Naive B cell (primary cell): ENCODE measurements around the gene TRAPPC6A. TPM values are rescaled to one million over a fixed set of nuclear protein-coding genes. Genes with fewer than 3 reads are reported as not detected.
A peak's percentile ranks its signal among the peaks of the same experiment; 100 is the strongest.

Experiments
- ATAC-seq, 2 donors: fragments of 150-1000 bp; cut with Tn5 transposase; 2 replicates each; pipeline ENCODE4 v1.10.0; 2021; ENCODE audit warnings: low read depth in 2 of 2, mild to moderate bottlenecking in 2 of 2, moderate library complexity in 2 of 2
- DNase-seq: peaks from one replicate; pipeline ENCODE4 v3.0.0; 2022
- H3K27ac Mint-ChIP-seq, 6 donors: one replicate each; pipeline ENCODE4 v1.8.0; 2020 to 2022; ENCODE audit warnings: mild to moderate bottlenecking in 6 of 6, mixed read lengths in 6 of 6, moderate library complexity in 5 of 6, inconsistent platforms in 2 of 6
- H3K27me3 Mint-ChIP-seq, 3 donors: one replicate each; pipeline ENCODE4 v1.8.0; 2021 to 2022; ENCODE audit warnings: mixed read lengths in 3 of 3, mild to moderate bottlenecking in 1 of 3
- H3K36me3 Mint-ChIP-seq, 2 donors: one replicate each; pipeline ENCODE4 v1.8.0; 2020 to 2022; ENCODE audit warnings: mixed read lengths in 2 of 2, inconsistent platforms in 1 of 2, mild to moderate bottlenecking in 1 of 2
- H3K4me1 Mint-ChIP-seq, 3 donors: one replicate each; pipeline ENCODE4 v1.8.0; 2020 to 2022; ENCODE audit warnings: mixed read lengths in 3 of 3, inconsistent platforms in 1 of 3, mild to moderate bottlenecking in 1 of 3, moderate library complexity in 1 of 3
- H3K4me3 Mint-ChIP-seq, 8 donors: one replicate each; pipeline ENCODE4 v1.8.0; 2020 to 2022; ENCODE audit warnings: mild to moderate bottlenecking in 8 of 8, mixed read lengths in 8 of 8, moderate library complexity in 8 of 8, inconsistent platforms in 2 of 8
- H3K9me3 Mint-ChIP-seq, 7 donors: one replicate each; pipeline ENCODE4 v1.8.0; 2020 to 2022; ENCODE audit warnings: mixed read lengths in 7 of 7, mild to moderate bottlenecking in 5 of 7, inconsistent platforms in 2 of 7, moderate library complexity in 1 of 7
- polyA plus RNA-seq, 6 donors: library from polyadenylated mRNA; unstranded; fragments of 300-500 nt; fragmentation: Illumina TruSeq; gene quantifications; one replicate each; pipeline ENCODE4 v1.2.3, GENCODE V29; 2021; ENCODE audit warnings: low read depth in 6 of 6

Gene TRAPPC6A, protein sequence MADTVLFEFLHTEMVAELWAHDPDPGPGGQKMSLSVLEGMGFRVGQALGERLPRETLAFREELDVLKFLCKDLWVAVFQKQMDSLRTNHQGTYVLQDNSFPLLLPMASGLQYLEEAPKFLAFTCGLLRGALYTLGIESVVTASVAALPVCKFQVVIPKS
- polyA plus RNA-seq, result 100 to 1,000 TPM; 114 to 248 (median 134) TPM

DNA sequence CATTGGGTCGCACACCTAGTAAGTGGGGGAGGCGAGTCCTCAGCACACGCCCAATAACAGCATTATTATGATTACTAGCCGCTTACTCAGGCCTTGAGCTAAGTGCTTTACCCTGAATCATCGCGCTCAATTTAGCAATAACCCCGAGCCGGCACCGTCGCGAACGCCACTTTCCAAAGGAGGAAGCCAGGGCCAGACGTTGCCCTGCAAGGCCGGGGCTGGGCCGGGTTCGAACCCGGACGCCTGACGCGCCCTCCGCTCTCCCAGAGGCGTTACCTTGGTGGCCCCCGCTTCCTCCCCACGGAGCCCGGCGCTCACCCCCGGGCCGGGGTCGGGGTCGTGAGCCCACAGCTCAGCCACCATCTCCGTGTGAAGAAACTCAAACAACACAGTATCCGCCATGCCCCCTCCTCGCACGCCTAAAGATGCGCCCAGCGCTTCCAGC is at the start of gene TRAPPC6A:
TRAPPC6A (minus strand) TSS at position 421 of the 445 bp plus-strand sequence; CDS start at position 402, 19 bp downstream.
- Mint-ChIP-seq H3K4me1 (peaks cover 32 to 45% (median 42%) of the 10 kb centered on the region in 3 donors), H3K27me3 (no peaks in the 10 kb centered on the region), H3K9me3 (no peaks in the 10 kb centered on the region), H3K4me3 (peak within 1 kb of the TSS; percentile 80 to 98 (median 94)), H3K27ac (peak within 1 kb of the TSS; percentile 90 to 99 (median 96)), H3K36me3 (peaks cover 0 to 13% of the 10 kb centered on the region in 2 donors)
- DNase-seq (no peak), ATAC-seq (peak; percentile 2)

DNA sequence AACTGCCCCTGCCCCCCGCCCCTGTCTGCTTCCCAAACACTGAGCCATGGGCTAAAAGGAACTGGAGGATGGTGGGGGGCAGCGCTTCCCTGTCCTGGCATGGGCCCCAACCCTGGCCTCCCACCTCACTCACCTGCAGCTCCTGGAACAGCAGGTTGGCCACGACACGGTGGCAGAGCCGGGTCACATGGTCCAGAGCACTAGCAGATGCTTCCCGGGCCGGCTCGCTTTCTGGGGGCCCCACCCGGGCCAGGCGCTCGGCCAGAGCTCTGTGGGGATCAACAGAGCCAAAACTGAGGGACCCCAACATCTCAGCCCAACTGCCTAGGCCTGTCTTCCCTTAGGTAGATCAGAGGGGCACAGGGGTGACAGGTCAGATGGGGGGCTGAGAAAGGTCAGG is 46.6 kb upstream of the TRAPPC6A start:
- H3K27me3 Mint-ChIP-seq, result peaks cover 13 to 62% (median 28%) of the 10 kb centered on the region in 3 donors
- no peaks in the 10 kb centered on the region for H3K36me3 Mint-ChIP-seq
- H3K4me1 Mint-ChIP-seq, result no peaks in the 10 kb centered on the region
- DNase-seq, result no peak
- peaks cover 0 to 2% (median 0%) of the 10 kb centered on the region in 7 donors for H3K9me3 Mint-ChIP-seq
- no peak overlapping the region for H3K27ac Mint-ChIP-seq
- no peak for ATAC-seq
- H3K4me3 Mint-ChIP-seq, result no peak overlapping the region

DNA sequence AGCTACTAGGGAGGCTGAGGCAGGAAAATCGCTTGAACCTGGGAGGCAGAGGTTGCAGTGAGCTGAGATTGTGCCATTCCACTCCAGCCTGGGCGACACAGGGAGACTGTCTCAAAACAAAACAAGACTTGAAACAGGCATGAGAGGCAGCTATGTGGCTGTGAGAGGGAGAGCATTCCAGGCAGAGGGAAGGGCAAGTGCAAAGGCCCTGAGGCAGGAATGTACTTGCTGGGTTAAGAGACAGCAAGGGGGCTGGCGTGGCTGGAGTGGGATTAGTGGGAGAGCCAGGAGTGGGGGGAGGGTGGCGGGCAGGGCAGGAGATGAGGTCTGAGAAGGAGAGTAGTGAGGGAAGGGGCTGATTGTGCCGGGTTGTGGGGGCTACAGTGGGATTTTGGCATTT is 45.8 kb upstream of the TRAPPC6A start:
- Mint-ChIP-seq H3K4me1 (no peaks in the 10 kb centered on the region), H3K36me3 (no peaks in the 10 kb centered on the region), H3K9me3 (peaks cover 0 to 2% (median 0%) of the 10 kb centered on the region in 7 donors), H3K27ac (no peak overlapping the region), H3K27me3 (peaks cover 17 to 62% (median 29%) of the 10 kb centered on the region in 3 donors), H3K4me3 (no peak overlapping the region)
- DNase-seq (no peak), ATAC-seq (no peak)

- DNase-seq, result no peak
- peaks cover 17 to 65% (median 38%) of the 10 kb centered on the region in 3 donors for H3K27me3 Mint-ChIP-seq
- peaks cover 0 to 2% (median 0%) of the 10 kb centered on the region in 7 donors for H3K9me3 Mint-ChIP-seq
- no peak for ATAC-seq
- no peak overlapping the region for H3K4me3 Mint-ChIP-seq
- H3K36me3 Mint-ChIP-seq, result no peaks in the 10 kb centered on the region
- H3K4me1 Mint-ChIP-seq, result no peaks in the 10 kb centered on the region
- H3K27ac Mint-ChIP-seq, result peak overlapping the region in 1 of 6 donors; percentile 39
Measured at GRCh38 chr19:45222724-45223123, 44.7 kb upstream of the TRAPPC6A start.

GRCh38 chr19:45218911-45219743 is 41.1 kb upstream of the TRAPPC6A start:
- DNase-seq (no peak), ATAC-seq (no peak)
- Mint-ChIP-seq H3K4me1 (peaks cover 6 to 8% (median 6%) of the 10 kb centered on the region in 3 donors), H3K4me3 (no peak overlapping the region), H3K27ac (peak overlapping the region in 1 of 6 donors; percentile 47), H3K9me3 (peaks cover 0 to 1% (median 0%) of the 10 kb centered on the region in 7 donors), H3K27me3 (peaks cover 20 to 64% (median 59%) of the 10 kb centered on the region in 3 donors), H3K36me3 (peaks cover 0 to 1% of the 10 kb centered on the region in 2 donors)

DNA sequence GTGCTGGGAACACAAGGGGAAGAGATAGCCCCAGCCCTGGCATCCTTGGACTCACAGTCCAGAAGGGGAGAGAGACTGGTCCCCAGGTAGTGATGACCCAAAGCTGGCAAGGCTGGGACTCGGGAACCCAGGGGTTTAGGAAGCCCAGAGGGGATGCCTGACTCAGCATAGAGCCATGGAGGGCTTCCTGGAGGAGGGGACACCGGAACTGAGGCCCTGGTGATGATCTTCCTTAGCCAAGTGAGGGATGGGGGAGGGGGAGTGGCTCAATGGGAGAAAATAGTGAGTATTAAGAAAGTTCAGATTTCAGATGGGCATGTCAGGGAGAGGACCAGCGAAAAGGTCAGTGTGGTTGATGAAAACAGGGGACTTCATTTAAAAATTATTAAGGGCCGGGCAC is 40.4 kb upstream of the TRAPPC6A start:
- Mint-ChIP-seq H3K4me3 (no peak overlapping the region), H3K27me3 (peaks cover 24 to 66% (median 59%) of the 10 kb centered on the region in 3 donors)

GRCh38 chr19:45217957-45218334 is 39.9 kb upstream of the TRAPPC6A start:
- H3K9me3 Mint-ChIP-seq, result peaks cover 0 to 1% (median 0%) of the 10 kb centered on the region in 7 donors
- H3K27ac Mint-ChIP-seq, result no peak overlapping the region
- H3K36me3 Mint-ChIP-seq, result peaks cover 0 to 12% of the 10 kb centered on the region in 2 donors
- H3K4me3 Mint-ChIP-seq, result no peak overlapping the region
- H3K4me1 Mint-ChIP-seq, result peaks cover 6 to 8% (median 6%) of the 10 kb centered on the region in 3 donors
- no peak for ATAC-seq
- H3K27me3 Mint-ChIP-seq, result peaks cover 24 to 69% (median 64%) of the 10 kb centered on the region in 3 donors
- no peak for DNase-seq

More for the DNA sequence above, 40.4 kb upstream of the TRAPPC6A start:
- Mint-ChIP-seq H3K4me1 (peaks cover 6 to 8% (median 6%) of the 10 kb centered on the region in 3 donors), H3K27ac (peak overlapping the region in 1 of 6 donors; percentile 84), H3K9me3 (peaks cover 0 to 1% (median 0%) of the 10 kb centered on the region in 7 donors), H3K36me3 (peaks cover 0 to 8% of the 10 kb centered on the region in 2 donors)
- ATAC-seq, result no peak
- no peak for DNase-seq

DNA sequence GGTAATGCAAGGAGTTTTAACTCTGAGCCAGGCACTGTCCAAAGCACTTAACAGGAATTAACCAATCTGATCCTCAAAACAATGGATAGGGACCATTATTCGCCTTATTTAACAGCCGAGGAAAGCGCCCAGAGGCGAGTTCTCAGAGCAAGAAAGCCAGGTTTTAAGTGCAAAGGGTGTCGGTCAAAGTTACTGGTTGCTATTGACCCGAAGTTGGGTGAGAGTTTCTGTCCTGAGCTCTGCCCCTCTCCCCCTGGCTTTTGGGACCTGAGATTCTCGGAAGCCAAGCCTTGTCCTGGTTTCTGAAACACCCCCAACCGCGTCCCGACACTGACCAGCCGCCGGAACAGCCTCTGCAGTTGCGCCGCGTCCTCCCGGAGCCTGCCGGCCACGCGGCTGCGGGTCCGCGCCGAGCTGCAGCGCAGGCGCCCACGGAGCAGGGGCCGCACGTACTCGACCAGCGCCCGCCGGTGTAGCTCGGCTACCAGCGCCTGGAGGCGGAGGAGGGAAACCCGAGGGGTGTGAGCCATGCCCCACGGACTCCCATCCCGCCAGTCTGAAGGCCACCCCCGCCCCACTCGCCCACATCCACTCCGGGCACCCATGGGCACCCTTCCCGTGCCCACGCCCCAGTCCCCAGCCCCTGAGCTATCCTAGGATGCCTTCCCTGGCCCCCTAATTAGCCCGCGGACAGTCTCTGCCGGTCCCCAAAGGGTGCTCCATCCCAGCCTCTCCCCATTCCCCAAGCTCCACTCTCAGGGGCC is 39.3 kb upstream of the TRAPPC6A start:
- Mint-ChIP-seq H3K36me3 (peaks cover 0 to 12% of the 10 kb centered on the region in 2 donors), H3K4me3 (no peak overlapping the region), H3K9me3 (peaks cover 0 to 1% (median 0%) of the 10 kb centered on the region in 7 donors), H3K27me3 (peaks cover 19 to 69% (median 65%) of the 10 kb centered on the region in 3 donors), H3K4me1 (peaks cover 6 to 8% (median 6%) of the 10 kb centered on the region in 3 donors), H3K27ac (no peak overlapping the region)
- DNase-seq (no peak), ATAC-seq (no peak)

DNA sequence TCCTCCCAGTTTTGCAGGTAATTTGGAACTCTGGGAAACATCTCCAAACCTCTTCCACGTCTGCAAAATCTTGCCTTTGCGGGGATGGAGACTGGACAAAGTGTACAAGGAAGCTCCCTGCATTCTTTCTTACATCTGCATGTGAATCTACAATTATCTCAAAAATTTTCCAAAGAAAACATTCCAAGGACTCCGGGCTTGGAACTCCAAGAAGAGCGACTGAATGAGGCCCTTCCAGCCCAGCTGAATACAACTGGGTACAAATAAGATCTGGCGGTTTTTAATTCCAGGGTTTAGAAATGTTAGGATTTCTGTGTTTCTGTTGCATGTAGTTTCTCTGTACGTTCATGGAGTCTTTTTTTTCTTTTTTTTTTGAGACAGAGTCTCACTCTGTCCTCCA is 38.6 kb upstream of the TRAPPC6A start:
- Mint-ChIP-seq H3K9me3 (peaks cover 0 to 1% (median 0%) of the 10 kb centered on the region in 7 donors), H3K36me3 (peaks cover 0 to 12% of the 10 kb centered on the region in 2 donors), H3K27ac (peak overlapping the region in 1 of 6 donors; percentile 44), H3K4me3 (no peak overlapping the region), H3K27me3 (peaks cover 17 to 69% (median 61%) of the 10 kb centered on the region in 3 donors), H3K4me1 (peaks cover 6 to 8% (median 6%) of the 10 kb centered on the region in 3 donors)
- DNase-seq, result no peak
- no peak for ATAC-seq

DNA sequence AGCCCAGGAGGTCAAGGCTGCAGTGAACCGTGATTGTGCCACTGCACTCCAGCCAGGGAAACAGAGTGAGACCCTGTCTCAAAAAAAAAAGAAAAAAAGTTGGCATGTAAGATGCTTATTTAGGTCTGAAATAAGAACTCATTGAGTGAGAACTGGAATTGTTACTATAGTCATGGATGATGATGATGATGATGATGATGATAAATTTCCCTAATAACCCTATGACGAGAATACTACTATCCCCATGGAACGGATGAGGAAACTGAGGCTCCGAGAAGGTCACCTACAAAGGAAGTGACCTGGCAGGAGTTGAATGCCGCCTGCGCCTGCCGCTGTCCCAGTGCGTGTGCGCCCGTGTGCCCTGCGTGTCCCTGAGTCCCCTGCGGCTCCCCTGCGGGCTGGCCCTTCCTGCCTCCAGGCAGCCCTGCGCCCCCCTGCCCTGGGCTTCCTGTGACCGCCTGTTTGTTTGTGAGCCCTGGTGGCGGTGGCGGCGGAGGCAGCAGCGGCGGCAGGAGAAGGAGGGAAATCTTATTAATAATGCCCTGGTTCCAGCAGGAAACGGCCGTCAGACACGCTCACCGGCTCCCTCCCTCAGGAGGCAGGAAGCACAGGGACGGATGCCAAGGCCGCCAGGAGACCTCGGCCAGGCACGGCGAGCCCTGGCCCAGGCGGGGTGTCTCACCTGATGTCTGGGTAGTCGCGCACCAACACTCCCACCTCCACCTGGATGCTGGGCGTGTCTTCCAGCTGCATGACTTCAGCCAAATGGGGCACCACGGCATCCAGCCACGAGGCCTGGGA is 37.6 kb upstream of the TRAPPC6A start:
- peak overlapping the region in 1 of 6 donors; percentile 47 for H3K27ac Mint-ChIP-seq
- H3K27me3 Mint-ChIP-seq, result peaks cover 17 to 73% (median 56%) of the 10 kb centered on the region in 3 donors
- peaks cover 6 to 8% (median 6%) of the 10 kb centered on the region in 3 donors for H3K4me1 Mint-ChIP-seq
- peaks cover 0 to 12% of the 10 kb centered on the region in 2 donors for H3K36me3 Mint-ChIP-seq
- H3K9me3 Mint-ChIP-seq, result peaks cover 0 to under 1% (median 0%) of the 10 kb centered on the region in 7 donors
- H3K4me3 Mint-ChIP-seq, result no peak overlapping the region
- no peak for ATAC-seq
- DNase-seq, result no peak

DNA sequence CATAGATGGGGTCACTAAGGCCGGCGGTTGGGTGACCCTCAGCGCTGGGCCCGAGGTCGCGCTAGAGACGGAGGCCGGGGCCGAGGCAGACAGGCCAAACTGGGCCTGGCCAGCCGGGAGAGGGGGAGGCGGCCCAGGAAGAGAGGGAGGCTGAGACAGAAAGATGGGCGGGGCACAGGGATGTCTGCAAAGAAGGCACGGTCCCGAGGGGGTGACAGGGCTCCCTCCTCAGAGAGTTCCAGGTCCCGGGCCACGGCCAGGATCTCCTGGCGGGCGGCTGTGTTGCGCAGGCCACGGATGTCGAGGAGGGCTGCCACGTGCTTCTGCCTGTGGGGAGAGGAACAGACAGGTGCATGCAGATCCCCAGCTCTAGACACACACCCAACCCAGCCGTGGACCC is 35.0 kb upstream of the TRAPPC6A start:
- Mint-ChIP-seq H3K27me3 (peaks cover 12 to 60% (median 41%) of the 10 kb centered on the region in 3 donors), H3K27ac (no peak overlapping the region), H3K36me3 (peaks cover 0 to 12% of the 10 kb centered on the region in 2 donors), H3K9me3 (no peaks in the 10 kb centered on the region), H3K4me1 (peaks cover 6 to 8% (median 6%) of the 10 kb centered on the region in 3 donors), H3K4me3 (no peak overlapping the region)
- ATAC-seq, result no peak
- DNase-seq, result no peak

DNA sequence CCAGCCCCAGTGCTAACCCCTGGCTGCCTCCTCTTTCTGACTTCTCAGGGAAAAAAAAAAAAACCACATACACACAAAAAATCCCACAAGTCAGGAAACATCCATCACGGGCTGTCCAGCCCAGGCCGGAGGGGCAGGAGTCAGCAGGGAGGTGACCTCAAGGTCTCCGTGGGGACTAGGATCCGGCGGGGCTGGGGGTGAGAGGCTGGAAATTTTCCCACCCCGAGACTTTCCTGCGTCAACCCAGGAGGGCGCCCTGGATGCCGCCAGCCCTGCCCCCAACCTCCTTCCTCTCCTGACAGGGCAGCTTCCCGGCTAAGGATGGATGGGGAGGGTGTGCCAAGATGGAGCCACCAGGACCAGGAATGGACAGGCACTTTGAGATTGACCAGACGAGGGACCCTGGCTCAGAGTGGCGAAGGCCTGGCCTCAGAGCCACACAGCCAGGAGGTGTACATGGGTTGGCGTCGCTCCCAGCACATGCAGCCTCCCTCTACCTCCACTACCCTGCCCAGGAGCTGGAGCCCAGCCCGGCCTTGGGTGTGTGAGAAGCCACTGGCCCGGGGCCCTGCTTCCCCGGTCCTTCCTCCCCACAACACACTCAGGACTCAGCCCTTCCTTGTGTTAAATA is 33.8 kb upstream of the TRAPPC6A start:
- no peak for DNase-seq
- Mint-ChIP-seq H3K9me3 (no peaks in the 10 kb centered on the region), H3K4me1 (peaks cover 6 to 8% (median 6%) of the 10 kb centered on the region in 3 donors), H3K4me3 (peak overlapping the region in 2 of 8 donors; percentile 33 to 42), H3K27me3 (peaks cover 12 to 57% (median 40%) of the 10 kb centered on the region in 3 donors), H3K36me3 (peaks cover 0 to 12% of the 10 kb centered on the region in 2 donors), H3K27ac (peak overlapping the region in 1 of 6 donors; percentile 44)
- ATAC-seq, result no peak
